ENCODE results near the gene MIAT.
A peak's percentile ranks its signal among the peaks of the same experiment; 100 is the strongest.

MIAT gene

GRCh38 chr22:26707090-26707489 is 49.7 kb downstream of the MIAT start:
- no peak for DNase-seq (ENCODE audit: low read depth)
- no peak overlapping the region for H3K4me3 ChIP-seq (ENCODE audit: low read length)
- TF ChIP-seq, protein P1, sequence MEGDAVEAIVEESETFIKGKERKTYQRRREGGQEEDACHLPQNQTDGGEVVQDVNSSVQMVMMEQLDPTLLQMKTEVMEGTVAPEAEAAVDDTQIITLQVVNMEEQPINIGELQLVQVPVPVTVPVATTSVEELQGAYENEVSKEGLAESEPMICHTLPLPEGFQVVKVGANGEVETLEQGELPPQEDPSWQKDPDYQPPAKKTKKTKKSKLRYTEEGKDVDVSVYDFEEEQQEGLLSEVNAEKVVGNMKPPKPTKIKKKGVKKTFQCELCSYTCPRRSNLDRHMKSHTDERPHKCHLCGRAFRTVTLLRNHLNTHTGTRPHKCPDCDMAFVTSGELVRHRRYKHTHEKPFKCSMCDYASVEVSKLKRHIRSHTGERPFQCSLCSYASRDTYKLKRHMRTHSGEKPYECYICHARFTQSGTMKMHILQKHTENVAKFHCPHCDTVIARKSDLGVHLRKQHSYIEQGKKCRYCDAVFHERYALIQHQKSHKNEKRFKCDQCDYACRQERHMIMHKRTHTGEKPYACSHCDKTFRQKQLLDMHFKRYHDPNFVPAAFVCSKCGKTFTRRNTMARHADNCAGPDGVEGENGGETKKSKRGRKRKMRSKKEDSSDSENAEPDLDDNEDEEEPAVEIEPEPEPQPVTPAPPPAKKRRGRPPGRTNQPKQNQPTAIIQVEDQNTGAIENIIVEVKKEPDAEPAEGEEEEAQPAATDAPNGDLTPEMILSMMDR (conservative IDR thresholded peaks at IDR 0.05; ENCODE audit: low read depth, low read length) = no peak

- no peak overlapping the region for H3K4me3 ChIP-seq (ENCODE audit: low read length)
- TF ChIP-seq, protein P1 (conservative IDR thresholded peaks at IDR 0.05; ENCODE audit: low read depth, low read length) = no peak
- DNase-seq (ENCODE audit: low read depth) = peak; percentile 60
Measured at GRCh38 chr22:26707581-26707980, 50.2 kb downstream of the MIAT start.

DNA sequence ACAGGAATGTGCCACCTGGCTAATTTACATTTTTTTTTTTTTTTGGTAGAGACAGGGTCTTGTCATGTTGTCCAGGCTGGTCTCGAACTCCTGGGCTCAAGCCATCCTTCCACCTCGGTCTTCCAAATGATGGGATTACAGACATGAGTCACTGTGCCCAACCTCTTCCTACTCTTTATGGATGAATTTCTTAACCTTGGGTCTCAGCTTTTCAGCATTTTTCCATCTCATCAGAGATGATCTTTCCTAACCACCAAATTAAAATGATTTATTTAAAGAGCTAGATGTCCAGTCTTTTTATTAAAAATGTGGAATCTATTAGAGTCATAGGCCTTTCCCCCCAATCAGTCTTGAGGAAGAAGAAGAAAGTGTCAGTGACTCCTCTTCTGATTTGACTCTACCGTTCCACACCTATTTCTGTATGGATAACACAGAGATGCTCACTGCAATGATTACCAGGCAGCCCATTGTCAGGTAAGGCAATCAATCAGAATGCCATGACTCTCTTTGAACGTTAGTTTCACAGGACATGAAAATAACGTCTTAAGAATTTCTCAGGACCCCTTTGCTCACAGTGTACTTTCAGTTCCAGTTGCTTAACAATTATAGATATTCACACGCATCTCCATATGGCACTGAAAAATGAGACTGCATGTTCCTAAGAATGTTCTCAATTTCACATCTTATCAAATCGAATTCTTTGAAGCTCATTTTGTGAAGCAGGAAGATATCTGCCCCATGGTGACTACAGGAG is 51.0 kb downstream of the MIAT start:
- H3K4me3 ChIP-seq (ENCODE audit: low read length) = no peak overlapping the region
- no peak for DNase-seq (ENCODE audit: low read depth)
- TF ChIP-seq, protein P1 (conservative IDR thresholded peaks at IDR 0.05; ENCODE audit: low read depth, low read length) = no peak

- no peak overlapping the region for H3K4me3 ChIP-seq (ENCODE audit: low read length)
- TF ChIP-seq, protein P1 (conservative IDR thresholded peaks at IDR 0.05; ENCODE audit: low read depth, low read length) = no peak
- no peak for DNase-seq (ENCODE audit: low read depth)
Measured at GRCh38 chr22:26709617-26710390, 52.4 kb downstream of the MIAT start.

- TF ChIP-seq, protein P1 (conservative IDR thresholded peaks at IDR 0.05; ENCODE audit: low read depth, low read length) = no peak
- DNase-seq (ENCODE audit: low read depth) = no peak
- no peak overlapping the region for H3K4me3 ChIP-seq (ENCODE audit: low read length)
Measured at GRCh38 chr22:26711205-26711963, 54.0 kb downstream of the MIAT start.

DNA sequence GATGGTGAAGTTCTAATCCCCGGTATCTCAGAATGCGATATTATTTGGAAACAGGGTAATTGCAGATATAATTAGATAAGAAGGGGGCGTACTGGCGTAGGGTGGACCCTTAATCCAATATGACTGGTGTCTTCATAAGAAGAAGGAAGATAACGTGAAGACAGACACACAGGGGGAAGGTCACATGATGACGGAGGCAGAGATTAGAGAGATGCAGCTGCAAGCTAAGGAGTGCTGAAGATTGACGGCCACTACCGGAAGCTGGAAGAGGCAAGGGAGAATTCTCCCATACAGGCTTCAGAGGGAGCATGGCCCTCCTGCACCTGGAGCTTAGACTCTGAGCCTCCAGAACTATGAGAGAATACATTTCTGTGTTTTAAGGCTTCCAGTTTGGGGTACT is 54.8 kb downstream of the MIAT start:
- no peak overlapping the region for H3K4me3 ChIP-seq (ENCODE audit: low read length)
- TF ChIP-seq, protein P1 (conservative IDR thresholded peaks at IDR 0.05; ENCODE audit: low read depth, low read length) = no peak
- DNase-seq (ENCODE audit: low read depth) = no peak
